ENCODE measurements around the gene KRTAP9-8.
A peak's percentile ranks its signal among the peaks of the same experiment; 100 is the strongest.
"Not testable (repeated sequence)": the region's sequence is repeated elsewhere in the genome, so short reads cannot be mapped to it uniquely, and the experiment has no call there.

KRTAP9-8 gene

GRCh38 chr17:41237949-41238437, at the start of gene KRTAP9-8:
TSS of gene KRTAP9-8 (plus strand) at chr17:41237999. CDS start at chr17:41238052, 53 bp downstream.
- not testable (repeated sequence) for DNase-seq (ENCODE audit: low spot score)

- DNase-seq (ENCODE audit: low spot score) = not testable (repeated sequence)
Observed at GRCh38 chr17:41189837-41190318, 47.9 kb upstream of the KRTAP9-8 start, which contains the start of gene KRTAP9-1. TSS of gene KRTAP9-1 (plus strand) at chr17:41189887. CDS start at chr17:41189887, 0 bp downstream.

- no peak for DNase-seq (ENCODE audit: low spot score)
Observed at GRCh38 chr17:41190328-41190727, 47.5 kb upstream of the KRTAP9-8 start.

GRCh38 chr17:41196068-41196467, 41.7 kb upstream of the KRTAP9-8 start:
- no peak for DNase-seq (ENCODE audit: low spot score)

- no peak for DNase-seq (ENCODE audit: low spot score)
Observed at GRCh38 chr17:41199421-41200078, 38.2 kb upstream of the KRTAP9-8 start.

- DNase-seq (ENCODE audit: low spot score) = peak; percentile 5
Observed at GRCh38 chr17:41211845-41212466, 25.8 kb upstream of the KRTAP9-8 start.

- DNase-seq (ENCODE audit: low spot score) = no peak
Observed at GRCh38 chr17:41212524-41213169, 25.2 kb upstream of the KRTAP9-8 start.

- DNase-seq (ENCODE audit: low spot score) = no peak
Observed at GRCh38 chr17:41215681-41216080, 22.1 kb upstream of the KRTAP9-8 start.

- no peak for DNase-seq (ENCODE audit: low spot score)
Observed at GRCh38 chr17:41223821-41224220, 14.0 kb upstream of the KRTAP9-8 start.

- no peak for DNase-seq (ENCODE audit: low spot score)
Observed at GRCh38 chr17:41226051-41226450, 11.7 kb upstream of the KRTAP9-8 start.

GRCh38 chr17:41226598-41227095, 11.2 kb upstream of the KRTAP9-8 start, which contains the start of gene KRTAP9-2:
TSS of gene KRTAP9-2 (plus strand) at chr17:41226648. CDS start at chr17:41226655, 7 bp downstream.
- not testable (repeated sequence) for DNase-seq (ENCODE audit: low spot score)

GRCh38 chr17:41230094-41230493, 7.7 kb upstream of the KRTAP9-8 start:
- no peak for DNase-seq (ENCODE audit: low spot score)

GRCh38 chr17:41231731-41232130, 6.1 kb upstream of the KRTAP9-8 start:
- no peak for DNase-seq (ENCODE audit: low spot score)

- not testable (repeated sequence) for DNase-seq (ENCODE audit: low spot score)
Observed at GRCh38 chr17:41232399-41233105, 5.2 kb upstream of the KRTAP9-8 start, which contains the start of gene KRTAP9-3. TSS of gene KRTAP9-3 (plus strand) at chr17:41232449. CDS start at chr17:41232502, 53 bp downstream.

- not testable (repeated sequence) for DNase-seq (ENCODE audit: low spot score)
Observed at GRCh38 chr17:41237116-41237515, 683 bp upstream of the KRTAP9-8 start.

GRCh38 chr17:41246995-41247787, 9.4 kb downstream of the KRTAP9-8 start:
- DNase-seq (ENCODE audit: low spot score) = not testable (repeated sequence)

- DNase-seq (ENCODE audit: low spot score) = not testable (repeated sequence)
Observed at GRCh38 chr17:41249637-41250240, 11.9 kb downstream of the KRTAP9-8 start, which contains the start of gene KRTAP9-4. TSS of gene KRTAP9-4 (plus strand) at chr17:41249687. CDS start at chr17:41249721, 34 bp downstream.

GRCh38 chr17:41251261-41251660, 13.5 kb downstream of the KRTAP9-8 start:
- no peak for DNase-seq (ENCODE audit: low spot score)

- DNase-seq (ENCODE audit: low spot score) = no peak
Observed at GRCh38 chr17:41254861-41255260, 17.1 kb downstream of the KRTAP9-8 start.
